HepG2 (cell line): ENCODE results near the gene GALNT15. TPM values are rescaled to one million over a fixed set of nuclear protein-coding genes. Genes with fewer than 3 reads are reported as not detected.

Experiments
- ATAC-seq: fragments of 200-7000 bp; cut with Tn5 transposase; 3 replicates; pipeline ENCODE4 v1.9.1; 2020; ENCODE audit warnings: mild to moderate bottlenecking, moderate library complexity
- BruUV-seq: library from RNA; stranded (reverse); fragments of 400-500 nt; replicated peaks from 2 replicates; lab custom pipeline; 2021; lab: Mats Ljungman, UMichigan
- CTCF ChIA-PET: fragments of 300-600 bp; formaldehyde crosslinking; extraction: SDS; loops from one replicate; lab custom pipeline; 2021; ENCODE audit warnings: low total read pairs, inconsistent platforms, low intra/inter-chr PET ratio; lab: Yijun Ruan, JAX
- POLR2A ChIA-PET: fragments of 350-600 bp; sonication (Branson Sonifier 250); formaldehyde crosslinking; loops from one replicate; lab custom pipeline; 2020; ENCODE audit warnings: antibody characterized with exemption, inconsistent platforms; lab: Yijun Ruan, JAX
- DNase-seq: peaks from one replicate; pipeline ENCODE4 v3.0.0-alpha.2; 2015; ENCODE audit warnings: low spot score
- FAIRE-seq: peaks from 3 replicates; lab custom pipeline; 2011; peaks lifted over from hg19 to GRCh38; lab: Jason Lieb, UNC
- H2AFZ ChIP-seq: one replicate; pipeline ENCODE4 v1.6.1; 2011; ENCODE audit warnings: low read length, inconsistent platforms
- H3K27ac ChIP-seq: fragments of 300-600 bp; 3 replicates; pipeline ENCODE4 v1.8.0; 2011; ENCODE audit warnings: mixed run types, mild to moderate bottlenecking, mixed read lengths, low read length, inconsistent platforms; ENCODE audit not compliant: insufficient read depth; ENCODE audit errors: extremely low read length
- H3K27me3 ChIP-seq, 2 experiments: fragments of 200-600 bp in 1 of 2; 2 replicates in 1 of 2; 3 replicates in 1 of 2; pipeline versions ENCODE4 v1.6.0 to v1.8.0; 2011; ENCODE audit warnings: low read length in 2 of 2, mild to moderate bottlenecking in 2 of 2, moderate library complexity in 2 of 2, inconsistent platforms in 1 of 2; ENCODE audit not compliant: insufficient read depth in 2 of 2, control insufficient read depth in 1 of 2
- H3K36me3 ChIP-seq, 2 experiments: fragments of 200-600 bp in 1 of 2; replicated peaks in 1 of 2; 2 replicates in 1 of 2; 3 replicates in 1 of 2; pipeline versions ENCODE4 v1.5.1 to v1.8.0; 2011; ENCODE audit warnings: low read length in 2 of 2, inconsistent platforms in 1 of 2; ENCODE audit not compliant: insufficient read depth in 2 of 2, control insufficient read depth in 1 of 2
- H3K4me1 ChIP-seq: 2 replicates; pipeline ENCODE4 v1.5.1; 2012; ENCODE audit warnings: low read length, inconsistent platforms; ENCODE audit not compliant: insufficient read depth
- H3K4me2 ChIP-seq: 2 replicates; pipeline ENCODE4 v1.6.0; 2011; ENCODE audit warnings: low read depth, low read length, inconsistent platforms
- H3K4me3 ChIP-seq, 3 experiments: fragments of 200-600 bp in 1 of 3; sonication (generic), shearing (Covaris generic) in 1 of 3; replicated peaks in 1 of 3; 2 replicates each; pipeline ENCODE4 v1.5.1; 2011 to 2016; ENCODE audit warnings: low read length in 3 of 3, inconsistent platforms in 2 of 3, low read depth in 2 of 3, mild to moderate bottlenecking in 2 of 3, control low read depth in 1 of 3, mixed read lengths in 1 of 3; ENCODE audit not compliant: insufficient read depth in 1 of 3
- H3K79me2 ChIP-seq: one replicate; pipeline ENCODE4 v1.6.1; 2011; ENCODE audit warnings: low read length, inconsistent platforms; ENCODE audit not compliant: insufficient read depth
- H3K9ac ChIP-seq: 2 replicates; pipeline ENCODE4 v1.6.0; 2011; ENCODE audit warnings: mild to moderate bottlenecking, low read depth, low read length, inconsistent platforms; ENCODE audit not compliant: insufficient read depth
- H3K9me3 ChIP-seq: 2 replicates; pipeline ENCODE4 v1.5.1; 2012; ENCODE audit warnings: mild to moderate bottlenecking, low read length
- H4K20me1 ChIP-seq: 2 replicates; pipeline ENCODE4 v1.6.0; 2011; ENCODE audit warnings: inconsistent platforms, mild to moderate bottlenecking, low read length, moderate library complexity; ENCODE audit not compliant: insufficient read depth
- CREB1 ChIP-seq, 2 experiments: fragments of 450-650 bp in 1 of 2; IDR thresholded peaks; 2 replicates each; pipeline ENCODE4 v1.6.1; 2016 to 2017; ENCODE audit warnings: control low read depth in 1 of 2, mild to moderate bottlenecking in 1 of 2, missing compliant biosample characterization in 1 of 2, missing genetic modification characterization in 1 of 2
- HDAC1 ChIP-seq: sonication (generic); formaldehyde crosslinking; IDR thresholded peaks from 2 replicates; pipeline ENCODE4 v1.5.1; 2020; ENCODE audit warnings: mild to moderate bottlenecking, missing genetic modification reagents
- MTF2 ChIP-seq: sonication (generic); formaldehyde crosslinking; IDR thresholded peaks from 2 replicates; pipeline ENCODE4 v1.5.0; 2020; ENCODE audit warnings: missing genetic modification reagents, borderline replicate concordance
- NBN ChIP-seq: fragments of 450-650 bp; conservative IDR thresholded peaks from 2 replicates; pipeline ENCODE4 v1.6.1; 2017
- NR0B2 ChIP-seq: sonication (generic); formaldehyde crosslinking; IDR thresholded peaks from 2 replicates; pipeline ENCODE4 v1.4.0; 2020; ENCODE audit warnings: mild to moderate bottlenecking, missing genetic modification reagents
- RARA ChIP-seq: IDR thresholded peaks from 2 replicates; pipeline ENCODE4 v1.6.1; 2016; ENCODE audit warnings: missing genetic modification reagents, missing compliant biosample characterization
- SALL1 ChIP-seq: sonication (generic); formaldehyde crosslinking; IDR thresholded peaks from 2 replicates; pipeline ENCODE4 v1.8.0; 2022; ENCODE audit warnings: mild to moderate bottlenecking, missing genetic modification reagents
- SNAI1 ChIP-seq: sonication (generic); formaldehyde crosslinking; IDR thresholded peaks from 2 replicates; pipeline ENCODE4 v1.5.0; 2020; ENCODE audit warnings: mild to moderate bottlenecking, missing genetic modification reagents, borderline replicate concordance
- SUZ12 ChIP-seq: fragments of 150-350 bp; IDR thresholded peaks from 2 replicates; pipeline ENCODE4 v1.6.1; 2014; ENCODE audit warnings: low read depth, low read length
- TBX2 ChIP-seq: sonication (generic); formaldehyde crosslinking; IDR thresholded peaks from 2 replicates; pipeline ENCODE4 v1.5.0; 2020; ENCODE audit warnings: missing genetic modification reagents, mild to moderate bottlenecking, borderline replicate concordance
- ZNF468 ChIP-seq: sonication (generic); formaldehyde crosslinking; IDR thresholded peaks from 2 replicates; pipeline ENCODE4 v1.8.0; 2022; ENCODE audit warnings: mild to moderate bottlenecking, moderate library complexity, missing genetic modification reagents
- ZNF512B ChIP-seq: sonication (generic); formaldehyde crosslinking; IDR thresholded peaks from 2 replicates; pipeline ENCODE4 v1.5.1; 2020; ENCODE audit warnings: missing genetic modification reagents, mild to moderate bottlenecking, borderline replicate concordance
- ZNF672 ChIP-seq: sonication (generic); formaldehyde crosslinking; IDR thresholded peaks from 2 replicates; pipeline ENCODE4 v1.8.1; 2022; ENCODE audit warnings: missing genetic modification reagents
- ZSCAN5A ChIP-seq: sonication (generic); formaldehyde crosslinking; IDR thresholded peaks from 2 replicates; pipeline ENCODE4 v1.8.0; 2022; ENCODE audit warnings: mild to moderate bottlenecking, missing genetic modification reagents, borderline replicate concordance
- ZXDC ChIP-seq: sonication (generic); formaldehyde crosslinking; IDR thresholded peaks from 2 replicates; pipeline ENCODE4 v1.5.0; 2020; ENCODE audit warnings: mild to moderate bottlenecking, missing genetic modification reagents
- ZZZ3 ChIP-seq: sonication (generic); formaldehyde crosslinking; IDR thresholded peaks from 2 replicates; pipeline ENCODE4 v1.4.0; 2020; ENCODE audit warnings: missing genetic modification reagents, mild to moderate bottlenecking, borderline replicate concordance
- WGBS: methylation state at CpG from one replicate; pipeline ENCODE4 v1.1.6; 2017; ENCODE audit warnings: low lambda C conversion rate; 5-methylcytosine and 5-hydroxymethylcytosine counted together
- in situ Hi-C: cut with HindIII; loops from 2 replicates; pipeline ENCODE4 v1.10.0; 2017; ENCODE audit warnings: low pct_unique_long_range_greater_than_20kb; ENCODE audit not compliant: extremely low pct_ligation_motif_present
- intact Hi-C: fragments of 100-400 bp; cut with micrococcal nuclease; formaldehyde crosslinking; loops from one replicate; pipeline ENCODE4 v1.10.0; 2022; ENCODE audit not compliant: unreplicated experiment
- polyA plus RNA-seq, 8 experiments: library from polyadenylated mRNA; depleted of rRNA in 3 of 8; stranded (reverse) in 7 of 8; unstranded in 1 of 8; fragments of >200 nt; fragmentation: Illumina TruSeq in 4 of 8; extraction: Trizol in 4 of 8; gene quantifications; 2 replicates each; pipeline versions ENCODE4 v1.2.1 to v1.2.3, GENCODE V29; 2011 to 2016; ENCODE audit warnings: low read depth in 4 of 8, missing spikeins in 1 of 8, mixed read lengths in 1 of 8; ENCODE audit not compliant: insufficient read depth in 1 of 8
- total RNA-seq, 5 experiments: library from RNA; depleted of rRNA; stranded (reverse); fragments of >200 nt; fragmentation: Illumina TruSeq; extraction: Trizol; gene quantifications; 2 replicates each; pipeline ENCODE4 v1.2.3, GENCODE V29; 2016; ENCODE audit warnings: low read depth in 1 of 5

Gene GALNT15
- total and polyA plus RNA-seq, 2 of the 13 experiments (the other 11 are each of a cell fraction or from before 2014, with no cell fraction given): 0.02 to 0.04 TPM

- no TSS peak for BruUV-seq
- DNase-seq (no peak), ATAC-seq (no peak), FAIRE-seq (no peak)
- no peak for TF ChIP-seq ZNF672
- TF ChIP-seq SUZ12: no peak
- TF ChIP-seq SALL1 (CRISPR knock-in tag): no peak
- TF ChIP-seq ZXDC (CRISPR knock-in tag): no peak
- TF ChIP-seq HDAC1 (CRISPR knock-in tag): no peak
- TF ChIP-seq ZNF468 (CRISPR knock-in tag): no peak
- TF ChIP-seq CREB1 (IDR thresholded peaks at IDR 0.05): no peak
- TF ChIP-seq CREB1 (CRISPR knock-in tag; IDR thresholded peaks at IDR 0.05): no peak
- no peak for TF ChIP-seq RARA (CRISPR knock-in tag)
- no peak for TF ChIP-seq NBN
- no peak for TF ChIP-seq ZZZ3 (CRISPR knock-in tag)
- TF ChIP-seq TBX2 (CRISPR knock-in tag): no peak
- TF ChIP-seq NR0B2: no peak
- TF ChIP-seq MTF2: no peak
- TF ChIP-seq ZSCAN5A (CRISPR knock-in tag): no peak
- no peak for TF ChIP-seq ZNF512B (CRISPR knock-in tag)
- TF ChIP-seq SNAI1 (CRISPR knock-in tag): no peak
- intact Hi-C loops: no loop called here
- Histone ChIP-seq H3K27me3 (no peaks in the 10 kb centered on the region), H3K9me3 (no peaks in the 10 kb centered on the region), H3K9ac (no peak overlapping the region), H3K79me2 (no peaks in the 10 kb centered on the region), H3K4me1 (no peaks in the 10 kb centered on the region), H3K4me2 (no peak overlapping the region), H4K20me1 (no peaks in the 10 kb centered on the region), H3K4me3 (no peak overlapping the region), H3K36me3 (no peaks in the 10 kb centered on the region), H3K27ac (no peak overlapping the region), H2AFZ (no peak overlapping the region)
- in situ Hi-C loops: loop anchor here (25.0 kb wide), 1 partner anchor 595 kb away; no protein-coding TSS in a partner anchor
- CTCF ChIA-PET: no interaction called here
- 85% methylated on average over 2 of the region's 2 CpGs for WGBS
- POLR2A ChIA-PET: no interaction called here
Observed at GRCh38 chr3:16231983-16232382, 57.5 kb downstream of the GALNT15 start.
